Ovary (tissue), 9 donors: ENCODE data around the gene DTX1. TPM values are rescaled to one million over a fixed set of nuclear protein-coding genes. Genes with fewer than 3 reads are reported as not detected.

Experiments used
- DNase-seq, 5 donors: peaks; one replicate each; pipeline ENCODE4 v3.0.0-alpha.2; 2019 to 2020
- H3K27ac ChIP-seq, 2 donors: fragments of 200-600 bp; one replicate each; pipeline versions ENCODE4 v1.5.1 to v1.8.0; 2019 to 2022
- H3K27me3 ChIP-seq: fragments of 200-600 bp; one replicate; pipeline ENCODE4 v1.8.0; 2022
- H3K36me3 ChIP-seq: fragments of 200-600 bp; sonication (generic); one replicate; pipeline ENCODE4 v1.5.1; 2019
- H3K4me1 ChIP-seq: one replicate; pipeline ENCODE4 v1.8.1; 2013; ENCODE audit warnings: mild to moderate bottlenecking, moderate library complexity; ENCODE audit not compliant: insufficient read depth
- H3K4me3 ChIP-seq: fragments of 200-600 bp; sonication (generic); one replicate; pipeline ENCODE4 v1.5.1; 2017
- H3K9me3 ChIP-seq, 2 donors: fragments of 200-600 bp in 1 of 2; sonication (generic) in 1 of 2; one replicate each; pipeline versions ENCODE4 v1.5.1 to v1.8.1; 2013 to 2019; ENCODE audit warnings: mild to moderate bottlenecking in 1 of 2, moderate library complexity in 1 of 2
- CTCF ChIP-seq, 3 donors: fragments of 450-650 bp in 2 of 3; fragments of 200-600 bp in 1 of 3; IDR thresholded peaks; one replicate each; pipeline versions ENCODE4 v1.5.1 to v1.8.0; 2016 to 2022; ENCODE audit warnings: antibody characterized with exemption in 3 of 3, mild to moderate bottlenecking in 1 of 3
- EP300 ChIP-seq: sonication (generic); formaldehyde crosslinking; IDR thresholded peaks from one replicate; pipeline ENCODE4 v1.6.1; 2017; ENCODE audit warnings: antibody characterized with exemption
- POLR2A ChIP-seq: fragments of 450-650 bp; IDR thresholded peaks from one replicate; pipeline ENCODE4 v1.6.1; 2017; ENCODE audit warnings: antibody characterized with exemption, mild to moderate bottlenecking, moderate library complexity
- WGBS, 3 donors: extraction: QIAGEN DNeasy Blood & Tissue Kit in 1 of 3; methylation state at CpG; one replicate each; pipeline versions ENCODE4 v1.1.5 to v1.1.7; 2013 to 2017; 5-methylcytosine and 5-hydroxymethylcytosine counted together
- intact Hi-C, 4 donors: fragments of 100-400 bp; cut with DNase I; formaldehyde crosslinking; loops; one replicate each; pipeline versions ENCODE4 v1.11.0 to v1.15.1; 2022 to 2023
- polyA plus RNA-seq, 2 donors: library from polyadenylated mRNA; stranded (reverse); fragments of 200-250 nt in 1 of 2; fragments of 350-450 nt in 1 of 2; fragmentation: Illumina TruSeq in 1 of 2; extraction: RNeasy Lipid Tissue Mini Kit (QIAGEN cat#74804) in 1 of 2; gene quantifications; one replicate each; pipeline ENCODE4 v1.2.3, GENCODE V29; 2013 to 2014
- total RNA-seq, 7 donors: library from RNA; depleted of rRNA in 2 of 7; stranded (reverse); fragments of >200 nt in 2 of 7; fragmentation: NEBNext Ultra II Directional in 3 of 7; extraction: Animal tissue kit (Norgen Biotek cat#: 25700) in 3 of 7; gene quantifications; one replicate each; pipeline versions ENCODE4 v1.1.0 to v1.2.4, GENCODE V29; 2016 to 2023
- donor health status: DM: no; HTN: no; CAD: no; lungs with moderate emphysema.
- donor health status: DM: no; HTN: no; CAD: no.
- donor health status: Bipolar disorder and iron deficiency.
- donor health status: DM: yes; HTN: yes; CAD: no.
- donor health status: DM: no; HTN: no; CAD: no.
- donor health status: DM: yes; HTN: yes; CAD: no.

Gene DTX1
- total and polyA plus RNA-seq, 9 donors: 0.56 to 5.5 (median 1.6) TPM

- no peaks in the 10 kb centered on the region for H3K27me3 ChIP-seq
- no peak overlapping the region for H3K4me3 ChIP-seq
Measured at GRCh38 chr12:113061061-113061694, 4.6 kb downstream of the DTX1 start.

GRCh38 chr12:113062502-113063395 is 6.2 kb downstream of the DTX1 start:
- H3K36me3 ChIP-seq: no peaks in the 10 kb centered on the region
- H3K9me3 ChIP-seq: no peaks in the 10 kb centered on the region
- no peak overlapping the region for H3K4me3 ChIP-seq
- no peak overlapping the region for H3K27ac ChIP-seq
- intact Hi-C loops: no loop called here
- no peak for TF ChIP-seq POLR2A
- no peaks in the 10 kb centered on the region for H3K4me1 ChIP-seq
- WGBS, 3 donors: 69 to 71% (median 71%) methylated on average over 23 of the region's 23 CpGs
- H3K27me3 ChIP-seq: no peaks in the 10 kb centered on the region
- DNase-seq: no peak

More at GRCh38 chr12:113061061-113061694, 4.6 kb downstream of the DTX1 start:
- no peaks in the 10 kb centered on the region for H3K4me1 ChIP-seq
- TF ChIP-seq CTCF (IDR thresholded peaks at IDR 0.05) (no peak), POLR2A (no peak), EP300 (no peak)
- DNase-seq: no peak
- no peaks in the 10 kb centered on the region for H3K36me3 ChIP-seq
- intact Hi-C loops: no loop called here
- 69 to 73% (median 71%) methylated on average over 10 of the region's 10 CpGs for WGBS, 3 donors
- H3K27ac ChIP-seq: no peak overlapping the region
- H3K9me3 ChIP-seq: no peaks in the 10 kb centered on the region

GRCh38 chr12:113063396-113064350 is 7.1 kb downstream of the DTX1 start:
- Histone ChIP-seq H3K27me3 (no peaks in the 10 kb centered on the region), H3K4me1 (no peaks in the 10 kb centered on the region), H3K27ac (no peak overlapping the region), H3K9me3 (no peaks in the 10 kb centered on the region), H3K36me3 (no peaks in the 10 kb centered on the region), H3K4me3 (no peak overlapping the region)
- WGBS, 3 donors: 84 to 85% (median 84%) methylated on average over 9 of the region's 9 CpGs
- intact Hi-C loops: no loop called here
- no peak for TF ChIP-seq EP300
- TF ChIP-seq POLR2A: no peak
- TF ChIP-seq CTCF (IDR thresholded peaks at IDR 0.05): no peak
- DNase-seq: no peak

GRCh38 chr12:113064395-113065125 is 8.0 kb downstream of the DTX1 start:
- Histone ChIP-seq H3K9me3 (no peaks in the 10 kb centered on the region), H3K4me1 (no peaks in the 10 kb centered on the region), H3K36me3 (no peaks in the 10 kb centered on the region), H3K4me3 (no peak overlapping the region), H3K27ac (no peak overlapping the region), H3K27me3 (no peaks in the 10 kb centered on the region)
- DNase-seq: no peak
- intact Hi-C loops: no loop called here
- 59 to 62% (median 61%) methylated on average over 5 of the region's 5 CpGs for WGBS, 3 donors
- TF ChIP-seq CTCF (IDR thresholded peaks at IDR 0.05) (no peak), POLR2A (no peak)
